Stimulated activated CD4-positive, alpha-beta T cell treated with anti-CD3 and anti-CD28 coated beads, Interleukin-1b, Interleukin-23, amount 100 ng/mL, for 4 hours (primary cell): ENCODE data around the gene ZNF574.

Experiments used
- DNase-seq, 2 donors: peaks; one replicate each; pipeline ENCODE4 v3.0.0-alpha.2; 2020; ENCODE audit warnings: low read depth in 2 of 2

Gene ZNF574

GRCh38 chr19:42124386-42124901 lies 48.5 kb downstream of the ZNF574 start:
- no peak for DNase-seq

DNA sequence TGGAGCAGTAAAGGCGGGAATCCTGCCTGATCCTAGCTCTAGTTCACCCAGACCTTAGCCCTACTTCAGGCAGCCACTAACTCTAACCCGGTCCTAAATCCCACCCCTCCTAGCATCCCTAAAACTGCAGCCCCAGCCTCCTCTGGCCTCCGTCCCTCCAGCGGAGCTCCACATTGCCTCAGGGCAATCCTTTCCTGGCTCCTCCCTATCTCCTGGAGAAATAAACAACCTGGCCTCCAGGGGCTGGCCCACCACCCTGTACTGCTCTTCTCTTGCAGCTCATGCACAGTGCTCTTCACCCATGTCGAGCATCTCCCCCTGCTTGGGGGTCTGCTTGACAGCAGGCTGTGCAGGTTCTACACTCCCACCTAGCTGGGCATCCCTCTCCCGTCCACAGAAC lies 49.6 kb downstream of the ZNF574 start:
- no peak for DNase-seq

GRCh38 chr19:42126574-42126973 lies 50.6 kb downstream of the ZNF574 start:
- DNase-seq = no peak

- DNase-seq = no peak
Measured at GRCh38 chr19:42129399-42130253, 53.7 kb downstream of the ZNF574 start.

DNA sequence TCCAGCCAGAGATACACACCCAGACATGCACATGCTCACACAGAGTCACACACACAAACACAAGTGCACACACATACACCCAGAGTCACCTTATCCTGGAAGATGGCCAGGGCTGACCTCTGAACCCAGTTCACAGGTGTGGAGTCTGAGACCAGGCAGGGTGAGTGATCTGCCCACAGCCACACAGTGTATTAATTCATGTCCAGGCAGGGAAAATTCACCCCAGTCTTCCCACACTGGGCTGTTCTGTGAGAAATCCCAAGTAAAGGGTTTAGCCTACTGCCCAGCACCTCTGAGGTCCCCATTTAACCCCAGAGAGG lies 54.2 kb downstream of the ZNF574 start:
- no peak for DNase-seq
